RWPE2 (cell line): ENCODE measurements around the gene PXK.
"Not testable (repeated sequence)": the region's sequence is repeated elsewhere in the genome, so short reads cannot be mapped to it uniquely, and the experiment has no call there.

Experiments
- ATAC-seq: fragments of 200-7000 bp; cut with Tn5 transposase; 3 replicates; pipeline ENCODE4 v1.9.1; 2021; ENCODE audit warnings: low read depth
- DNase-seq: peaks from one replicate; pipeline ENCODE4 v3.0.0-alpha.2; 2020; ENCODE audit warnings: low spot score
- H3K27ac ChIP-seq: fragments of 450-650 bp; 2 replicates; pipeline ENCODE4 v1.5.1; 2017; ENCODE audit warnings: mild to moderate bottlenecking; ENCODE audit not compliant: poor library complexity, severe bottlenecking
- H3K27me3 ChIP-seq: fragments of 250-450 bp; sonication (Bioruptor Pico); 2 replicates; pipeline ENCODE4 v1.5.1; 2021; ENCODE audit warnings: mild to moderate bottlenecking, moderate library complexity; ENCODE audit not compliant: insufficient read depth, poor library complexity, severe bottlenecking
- H3K36me3 ChIP-seq: fragments of 250-450 bp; sonication (Bioruptor Pico); 2 replicates; pipeline ENCODE4 v1.5.1; 2020; ENCODE audit warnings: low read depth, mild to moderate bottlenecking, moderate library complexity
- H3K4me1 ChIP-seq: fragments of 250-450 bp; sonication (Bioruptor Pico); 2 replicates; pipeline ENCODE4 v1.5.1; 2021; ENCODE audit warnings: mild to moderate bottlenecking, moderate library complexity; ENCODE audit not compliant: insufficient read depth, poor library complexity, severe bottlenecking
- H3K4me3 ChIP-seq: fragments of 250-450 bp; sonication (Bioruptor Pico); 2 replicates; pipeline ENCODE4 v1.5.1; 2021; ENCODE audit warnings: mild to moderate bottlenecking, moderate library complexity; ENCODE audit not compliant: severe bottlenecking
- H3K9me3 ChIP-seq: fragments of 250-450 bp; sonication (Bioruptor Pico); 2 replicates; pipeline ENCODE4 v1.5.1; 2021; ENCODE audit warnings: mild to moderate bottlenecking, moderate library complexity; ENCODE audit not compliant: severe bottlenecking
- TF ChIP-seq, protein P1 (sequence below): fragments of 450-650 bp; IDR thresholded peaks from one replicate; pipeline ENCODE4 v1.5.1; 2017; ENCODE audit warnings: mild to moderate bottlenecking, moderate library complexity; ENCODE audit not compliant: poor library complexity, severe bottlenecking

PXK gene

DNA sequence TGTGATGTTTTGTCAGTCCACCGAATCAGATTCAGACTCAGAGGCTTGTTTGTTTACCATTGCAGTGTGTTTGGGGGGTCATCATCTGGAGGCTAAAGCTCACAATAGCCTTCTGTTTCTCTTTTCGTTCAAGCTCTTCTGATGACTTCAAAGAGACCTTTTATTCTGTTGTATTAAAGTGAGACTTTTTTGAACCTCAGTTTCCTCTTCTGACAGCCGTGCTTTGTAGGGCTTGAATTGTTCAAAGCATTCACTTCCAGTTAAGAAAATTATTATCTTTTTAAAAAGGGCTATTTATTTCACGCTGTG, 1.3 kb downstream of the PXK start:
- no peaks in the 10 kb centered on the region for H3K36me3 ChIP-seq
- no peak overlapping the region for H3K27ac ChIP-seq
- TF ChIP-seq, protein P1, sequence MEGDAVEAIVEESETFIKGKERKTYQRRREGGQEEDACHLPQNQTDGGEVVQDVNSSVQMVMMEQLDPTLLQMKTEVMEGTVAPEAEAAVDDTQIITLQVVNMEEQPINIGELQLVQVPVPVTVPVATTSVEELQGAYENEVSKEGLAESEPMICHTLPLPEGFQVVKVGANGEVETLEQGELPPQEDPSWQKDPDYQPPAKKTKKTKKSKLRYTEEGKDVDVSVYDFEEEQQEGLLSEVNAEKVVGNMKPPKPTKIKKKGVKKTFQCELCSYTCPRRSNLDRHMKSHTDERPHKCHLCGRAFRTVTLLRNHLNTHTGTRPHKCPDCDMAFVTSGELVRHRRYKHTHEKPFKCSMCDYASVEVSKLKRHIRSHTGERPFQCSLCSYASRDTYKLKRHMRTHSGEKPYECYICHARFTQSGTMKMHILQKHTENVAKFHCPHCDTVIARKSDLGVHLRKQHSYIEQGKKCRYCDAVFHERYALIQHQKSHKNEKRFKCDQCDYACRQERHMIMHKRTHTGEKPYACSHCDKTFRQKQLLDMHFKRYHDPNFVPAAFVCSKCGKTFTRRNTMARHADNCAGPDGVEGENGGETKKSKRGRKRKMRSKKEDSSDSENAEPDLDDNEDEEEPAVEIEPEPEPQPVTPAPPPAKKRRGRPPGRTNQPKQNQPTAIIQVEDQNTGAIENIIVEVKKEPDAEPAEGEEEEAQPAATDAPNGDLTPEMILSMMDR: no peak
- no peak for ATAC-seq
- no peaks in the 10 kb centered on the region for H3K27me3 ChIP-seq
- no peak for DNase-seq
- peaks cover 18% of the 10 kb centered on the region for H3K4me1 ChIP-seq
- peak overlapping the region; percentile 92 for H3K4me3 ChIP-seq
- no peaks in the 10 kb centered on the region for H3K9me3 ChIP-seq

DNA sequence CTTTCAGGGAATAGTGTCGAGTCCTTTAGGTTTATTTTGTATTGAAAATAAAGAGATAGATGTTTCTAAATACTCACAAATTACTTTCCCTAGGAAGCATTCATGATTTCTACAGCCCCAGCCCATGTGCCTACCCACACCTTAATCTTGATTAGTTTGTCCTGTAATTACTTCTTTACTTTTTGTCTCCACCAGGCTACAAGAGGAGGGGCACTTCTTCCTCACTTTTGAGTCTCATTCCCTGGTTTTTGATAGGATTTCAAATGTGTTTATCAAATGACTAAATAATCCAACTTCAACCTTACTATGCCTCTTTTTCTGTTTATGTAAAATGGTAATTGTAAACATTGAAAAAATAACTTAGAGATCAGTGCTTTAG, 1.8 kb downstream of the PXK start:
- Histone ChIP-seq H3K4me3 (no peak overlapping the region), H3K4me1 (peaks cover 18% of the 10 kb centered on the region), H3K27me3 (no peaks in the 10 kb centered on the region), H3K36me3 (no peaks in the 10 kb centered on the region), H3K27ac (peak overlapping the region; percentile 72), H3K9me3 (no peaks in the 10 kb centered on the region)
- TF ChIP-seq, protein P1: no peak
- ATAC-seq (no peak), DNase-seq (no peak)

DNA sequence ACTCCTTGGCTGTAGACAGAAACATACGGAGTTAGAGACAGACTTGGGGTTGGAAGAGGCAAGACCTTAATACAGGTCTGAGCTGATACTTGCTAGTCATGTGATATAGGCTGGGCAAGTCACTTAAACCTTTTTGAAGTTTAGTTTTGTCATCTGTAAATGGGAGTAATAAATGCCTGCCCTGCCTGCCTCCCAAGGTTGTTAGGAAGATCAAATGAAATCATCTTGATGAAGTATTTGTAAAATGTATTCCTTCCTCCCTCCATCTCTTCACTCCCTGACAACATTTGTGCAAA, 2.9 kb downstream of the PXK start:
- ATAC-seq: peak; percentile 6; the same call in 2 of the 3 replicates
- TF ChIP-seq, protein P1: no peak
- peak overlapping the region; percentile 72 for H3K27ac ChIP-seq
- H3K36me3 ChIP-seq: no peaks in the 10 kb centered on the region
- DNase-seq: no peak
- H3K27me3 ChIP-seq: no peaks in the 10 kb centered on the region
- no peak overlapping the region for H3K4me3 ChIP-seq
- no peaks in the 10 kb centered on the region for H3K9me3 ChIP-seq
- H3K4me1 ChIP-seq: peaks cover 18% of the 10 kb centered on the region

DNA sequence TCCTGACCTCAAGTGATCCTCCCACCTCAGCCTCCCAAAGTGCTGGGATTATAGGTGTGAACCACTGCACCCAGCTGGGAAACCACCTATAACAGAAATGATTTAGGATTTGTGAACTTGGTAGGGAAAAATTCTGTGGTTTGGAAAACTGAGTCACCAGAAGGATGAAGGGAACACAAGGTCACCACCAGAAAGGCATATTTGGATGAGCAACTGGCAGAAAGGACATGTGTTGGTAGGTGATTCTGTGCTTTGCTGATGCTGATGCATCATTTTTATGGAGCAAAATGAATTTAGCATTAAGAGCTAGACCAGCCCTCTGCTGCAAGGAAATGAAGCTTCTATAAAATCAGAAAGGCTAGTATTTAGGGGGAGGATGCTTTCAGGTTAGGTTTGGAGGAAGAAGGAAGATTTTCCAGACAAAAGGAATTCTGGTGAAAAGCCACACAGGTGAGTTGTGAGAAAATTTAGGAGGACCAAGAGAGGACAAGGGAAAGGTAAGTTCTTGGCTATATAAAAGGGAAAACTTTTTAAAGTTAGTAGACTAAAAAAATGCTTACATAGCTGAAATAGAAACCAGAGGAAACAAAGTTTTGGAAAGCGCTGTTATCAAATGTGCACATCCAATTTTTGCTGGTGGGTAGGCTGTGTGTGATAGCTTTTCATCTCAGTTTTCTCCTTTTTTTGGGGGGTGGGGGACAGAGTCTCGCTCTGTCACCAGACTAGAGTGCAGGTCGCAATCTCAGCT, 3.6 kb downstream of the PXK start:
- Histone ChIP-seq H3K9me3 (no peaks in the 10 kb centered on the region), H3K27me3 (no peaks in the 10 kb centered on the region), H3K36me3 (no peaks in the 10 kb centered on the region), H3K4me1 (peaks cover 18% of the 10 kb centered on the region), H3K27ac (no peak overlapping the region), H3K4me3 (no peak overlapping the region)
- TF ChIP-seq, protein P1: no peak
- ATAC-seq (no peak), DNase-seq (no peak)

DNA sequence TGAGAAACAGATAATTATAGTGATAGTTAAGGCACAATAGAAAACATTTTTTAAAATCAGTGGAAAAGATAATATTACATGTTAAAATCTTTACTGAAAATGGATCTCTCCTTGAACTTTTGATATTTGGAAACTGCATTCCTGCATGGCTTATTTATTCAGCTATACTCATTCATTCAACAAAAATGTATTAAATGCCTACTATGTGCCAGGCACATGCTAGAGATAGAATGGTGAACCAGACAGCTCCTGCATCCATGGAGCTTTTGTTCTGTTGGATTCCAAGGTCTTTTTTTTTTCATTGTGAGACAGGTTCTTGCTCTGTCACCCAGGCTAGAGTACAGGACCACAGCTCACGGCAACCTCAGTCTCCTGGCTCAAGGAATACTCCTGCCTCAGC, 4.5 kb downstream of the PXK start:
- Histone ChIP-seq H3K36me3 (no peaks in the 10 kb centered on the region), H3K4me1 (peaks cover 18% of the 10 kb centered on the region), H3K4me3 (no peak overlapping the region), H3K27me3 (no peaks in the 10 kb centered on the region), H3K27ac (no peak overlapping the region), H3K9me3 (no peaks in the 10 kb centered on the region)
- DNase-seq (no peak), ATAC-seq (no peak)
- TF ChIP-seq, protein P1: no peak

DNA sequence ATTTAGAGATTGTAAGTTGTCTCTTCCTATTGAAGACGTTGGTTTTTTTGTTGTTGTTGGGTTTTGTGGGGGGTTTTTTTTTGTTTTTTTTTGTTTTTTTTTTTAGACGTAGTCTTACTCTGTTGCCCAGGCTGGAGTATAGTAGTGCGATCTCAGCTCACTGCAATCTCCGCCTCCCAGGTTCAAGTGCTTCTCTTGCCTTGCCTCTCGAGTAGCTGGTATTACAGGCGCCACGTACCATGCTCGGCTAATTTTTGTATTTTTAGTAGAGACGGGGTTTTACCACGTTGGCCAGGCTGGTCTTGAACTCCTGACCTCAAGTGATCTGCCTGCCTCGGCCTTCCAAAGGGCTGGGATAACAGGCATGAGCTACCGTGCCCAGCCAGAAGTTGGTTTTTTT, 6.5 kb downstream of the PXK start:
- H3K4me3 ChIP-seq, H3K27ac ChIP-seq, H3K9me3 ChIP-seq, H3K36me3 ChIP-seq, H3K27me3 ChIP-seq, DNase-seq, ATAC-seq: not testable (repeated sequence)
- peaks cover 16% of the 10 kb centered on the region for H3K4me1 ChIP-seq
